ENCODE results near the gene LRP1B. TPM values are rescaled to one million over a fixed set of nuclear protein-coding genes. Genes with fewer than 3 reads are reported as not detected.

LRP1B gene
- total RNA-seq, 2 experiments from 2014 or later: not detected

GRCh38 chr2:140595107-140595506 is 1535.7 kb downstream of the LRP1B start:
- no peak overlapping the region for H3K27ac Mint-ChIP-seq
- DNase-seq: no peak
- H3K4me3 Mint-ChIP-seq: no peak overlapping the region
- ChIA-PET POLR2A (no interaction called here), CTCF (no interaction called here)
- no peaks in the 10 kb centered on the region for H3K4me1 Mint-ChIP-seq
- H3K36me3 Mint-ChIP-seq (ENCODE audit: low read depth): no peaks in the 10 kb centered on the region
- H3K27me3 Mint-ChIP-seq: no peaks in the 10 kb centered on the region
- H3K9me3 Mint-ChIP-seq: no peaks in the 10 kb centered on the region

- Mint-ChIP-seq H3K9me3 (no peaks in the 10 kb centered on the region), H3K36me3 (ENCODE audit: low read depth) (no peaks in the 10 kb centered on the region), H3K4me3 (no peak overlapping the region)
Measured at GRCh38 chr2:140593132-140593531, 1537.7 kb downstream of the LRP1B start.

GRCh38 chr2:140589696-140590095 is 1541.1 kb downstream of the LRP1B start:
- no peaks in the 10 kb centered on the region for H3K4me1 Mint-ChIP-seq
- H3K27me3 Mint-ChIP-seq: no peaks in the 10 kb centered on the region
- no peak for DNase-seq
- no peak overlapping the region for H3K27ac Mint-ChIP-seq
- H3K9me3 Mint-ChIP-seq: no peaks in the 10 kb centered on the region
- POLR2A ChIA-PET: no interaction called here
- H3K36me3 Mint-ChIP-seq (ENCODE audit: low read depth): no peaks in the 10 kb centered on the region
- no peak overlapping the region for H3K4me3 Mint-ChIP-seq
- CTCF ChIA-PET: no interaction called here

More at GRCh38 chr2:140593132-140593531, 1537.7 kb downstream of the LRP1B start:
- Mint-ChIP-seq H3K27ac (no peak overlapping the region), H3K4me1 (no peaks in the 10 kb centered on the region), H3K27me3 (no peaks in the 10 kb centered on the region)
- DNase-seq: no peak
- ChIA-PET POLR2A (no interaction called here), CTCF (no interaction called here)

- Mint-ChIP-seq H3K4me1 (no peaks in the 10 kb centered on the region), H3K9me3 (no peaks in the 10 kb centered on the region), H3K27me3 (no peaks in the 10 kb centered on the region), H3K27ac (no peak overlapping the region), H3K36me3 (ENCODE audit: low read depth) (no peaks in the 10 kb centered on the region), H3K4me3 (no peak overlapping the region)
- no peak for DNase-seq
- POLR2A ChIA-PET: no interaction called here
- CTCF ChIA-PET: no interaction called here
Measured at GRCh38 chr2:140589273-140589672, 1541.5 kb downstream of the LRP1B start.

DNA sequence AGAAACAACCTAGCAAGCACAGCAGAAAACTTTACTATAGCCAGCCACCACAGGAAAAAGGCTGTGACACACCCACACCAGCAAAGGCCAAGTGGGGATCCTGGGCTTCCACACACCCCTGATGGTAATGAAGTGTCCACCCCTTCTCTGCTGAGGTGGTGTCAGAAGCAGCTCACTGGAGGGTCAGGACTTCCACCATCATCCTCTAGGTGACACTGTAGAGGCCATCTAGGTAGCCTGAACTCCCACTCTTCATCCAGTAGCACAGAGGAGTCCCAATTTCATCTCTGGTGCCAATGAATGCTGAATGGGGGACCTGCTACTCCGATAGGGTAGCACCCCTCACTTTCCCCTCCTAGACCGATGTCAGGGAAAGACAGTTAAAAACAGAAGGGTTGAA is 1544.4 kb downstream of the LRP1B start:
- Mint-ChIP-seq H3K4me3 (no peak overlapping the region), H3K9me3 (no peaks in the 10 kb centered on the region), H3K27me3 (no peaks in the 10 kb centered on the region), H3K4me1 (no peaks in the 10 kb centered on the region), H3K27ac (no peak overlapping the region), H3K36me3 (ENCODE audit: low read depth) (no peaks in the 10 kb centered on the region)
- POLR2A ChIA-PET: no interaction called here
- CTCF ChIA-PET: no interaction called here
- DNase-seq: no peak

- ChIA-PET POLR2A (no interaction called here), CTCF (no interaction called here)
Measured at GRCh38 chr2:140585016-140585415, 1545.8 kb downstream of the LRP1B start.

DNA sequence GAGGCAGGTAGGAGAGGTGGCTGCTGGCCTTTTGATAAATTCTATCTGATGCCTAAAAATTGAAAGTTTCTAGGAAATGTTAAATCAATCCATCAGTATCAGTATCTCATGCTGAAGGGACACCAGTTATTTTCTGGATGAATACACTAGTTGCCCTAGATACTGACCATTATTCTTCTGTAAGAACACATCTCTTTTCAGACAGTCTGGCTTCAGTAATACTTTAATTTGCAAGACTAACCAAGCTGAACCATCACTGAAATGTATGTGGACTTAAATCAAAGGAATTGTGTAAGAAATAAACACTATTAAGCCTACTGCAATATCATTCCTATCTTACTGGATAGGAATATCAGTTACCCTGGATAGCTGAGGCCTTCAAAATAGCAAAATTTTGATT is 1546.3 kb downstream of the LRP1B start:
- ChIA-PET POLR2A (no interaction called here), CTCF (no interaction called here)
- Mint-ChIP-seq H3K27me3 (no peaks in the 10 kb centered on the region), H3K9me3 (no peaks in the 10 kb centered on the region), H3K4me1 (no peaks in the 10 kb centered on the region), H3K27ac (no peak overlapping the region), H3K4me3 (no peak overlapping the region), H3K36me3 (ENCODE audit: low read depth) (no peaks in the 10 kb centered on the region)
- DNase-seq: no peak

More at GRCh38 chr2:140585016-140585415, 1545.8 kb downstream of the LRP1B start:
- Mint-ChIP-seq H3K4me1 (no peaks in the 10 kb centered on the region), H3K4me3 (no peak overlapping the region), H3K36me3 (ENCODE audit: low read depth) (no peaks in the 10 kb centered on the region), H3K9me3 (no peaks in the 10 kb centered on the region), H3K27me3 (no peaks in the 10 kb centered on the region), H3K27ac (no peak overlapping the region)
- DNase-seq: no peak

DNA sequence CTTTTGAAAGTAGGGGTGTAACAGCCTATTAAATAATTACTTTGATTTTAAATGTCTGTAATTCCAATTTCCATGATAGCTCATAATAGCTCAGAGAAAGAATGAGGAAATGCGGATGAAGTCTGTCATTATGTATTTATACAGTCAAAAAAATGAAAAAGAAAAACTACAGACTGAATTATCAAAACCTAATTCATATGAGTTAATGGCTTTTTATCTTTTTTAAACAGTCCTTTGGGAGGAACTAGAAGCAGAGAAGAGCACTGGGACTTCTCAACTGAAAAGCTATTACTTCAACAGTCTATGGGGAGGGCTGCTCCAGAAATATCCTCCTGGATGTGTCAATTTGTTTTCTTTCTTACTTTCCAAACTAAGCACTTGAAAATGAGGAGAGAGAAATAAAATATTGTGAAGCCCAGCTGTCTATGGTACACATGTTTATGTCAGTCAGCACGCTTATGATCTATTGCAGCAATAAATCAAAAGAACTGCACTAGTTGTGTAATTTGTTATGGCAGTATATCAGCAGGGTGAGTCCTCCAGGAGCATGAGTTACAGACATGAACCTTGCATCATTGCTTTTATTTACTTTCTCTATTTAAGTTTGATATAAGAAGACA is 1550.2 kb downstream of the LRP1B start:
- no peaks in the 10 kb centered on the region for H3K27me3 Mint-ChIP-seq
- POLR2A ChIA-PET: no interaction called here
- H3K36me3 Mint-ChIP-seq (ENCODE audit: low read depth): no peaks in the 10 kb centered on the region
- H3K9me3 Mint-ChIP-seq: peaks cover 2% of the 10 kb centered on the region
- H3K27ac Mint-ChIP-seq: no peak overlapping the region
- H3K4me1 Mint-ChIP-seq: no peaks in the 10 kb centered on the region
- CTCF ChIA-PET: no interaction called here
- H3K4me3 Mint-ChIP-seq: no peak overlapping the region
- DNase-seq: no peak

- Mint-ChIP-seq H3K9me3 (peaks cover 2% of the 10 kb centered on the region), H3K36me3 (ENCODE audit: low read depth) (no peaks in the 10 kb centered on the region), H3K4me3 (no peak overlapping the region), H3K27me3 (no peaks in the 10 kb centered on the region), H3K27ac (no peak overlapping the region), H3K4me1 (no peaks in the 10 kb centered on the region)
- ChIA-PET POLR2A (no interaction called here), CTCF (no interaction called here)
- DNase-seq: no peak
Measured at GRCh38 chr2:140577453-140577852, 1553.4 kb downstream of the LRP1B start.

DNA sequence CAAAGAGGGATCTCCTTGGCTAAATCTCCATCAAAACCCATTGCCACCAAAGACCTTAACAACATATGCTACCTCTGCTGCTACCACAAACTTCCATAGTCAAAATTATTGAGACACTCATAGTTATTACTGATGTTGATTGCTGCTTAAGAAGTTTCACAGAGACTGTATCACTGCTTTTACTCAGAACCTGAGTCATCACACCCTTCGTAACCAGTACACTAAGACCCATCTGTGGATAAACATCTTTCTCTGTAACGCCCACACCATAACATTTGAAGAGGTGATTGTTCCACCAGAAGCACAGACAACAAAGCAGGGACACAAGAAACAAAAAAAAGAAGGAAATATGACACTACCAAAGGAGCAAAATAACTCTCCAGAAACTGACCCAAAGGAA is 1563.1 kb downstream of the LRP1B start:
- no peaks in the 10 kb centered on the region for H3K4me1 Mint-ChIP-seq
- H3K27me3 Mint-ChIP-seq: no peaks in the 10 kb centered on the region
- peaks cover 5% of the 10 kb centered on the region for H3K9me3 Mint-ChIP-seq
- POLR2A ChIA-PET: no interaction called here
- no peak overlapping the region for H3K27ac Mint-ChIP-seq
- no peak for DNase-seq
- H3K36me3 Mint-ChIP-seq (ENCODE audit: low read depth): no peaks in the 10 kb centered on the region
- CTCF ChIA-PET: no interaction called here
- no peak overlapping the region for H3K4me3 Mint-ChIP-seq

DNA sequence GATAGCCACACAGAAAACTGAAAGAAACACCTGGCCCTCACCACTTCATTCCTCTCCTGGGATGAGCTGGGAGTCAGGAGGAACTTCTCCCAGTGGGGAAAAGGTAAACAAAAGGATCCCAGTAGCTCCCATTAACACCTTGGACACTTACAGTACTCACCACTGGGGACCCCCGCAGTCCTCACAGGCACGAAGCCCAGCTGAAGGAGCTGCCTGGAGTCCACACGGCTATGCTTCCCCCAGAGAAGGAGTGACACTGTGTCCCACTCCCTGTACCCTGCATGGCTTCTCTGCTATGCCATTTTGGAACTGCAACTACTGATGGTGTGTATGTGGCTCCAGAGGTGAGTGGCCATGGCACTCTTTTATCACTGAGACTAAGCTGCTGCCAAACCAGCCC is 1565.1 kb downstream of the LRP1B start:
- ChIA-PET CTCF (no interaction called here), POLR2A (no interaction called here)
- peaks cover 5% of the 10 kb centered on the region for H3K9me3 Mint-ChIP-seq

DNA sequence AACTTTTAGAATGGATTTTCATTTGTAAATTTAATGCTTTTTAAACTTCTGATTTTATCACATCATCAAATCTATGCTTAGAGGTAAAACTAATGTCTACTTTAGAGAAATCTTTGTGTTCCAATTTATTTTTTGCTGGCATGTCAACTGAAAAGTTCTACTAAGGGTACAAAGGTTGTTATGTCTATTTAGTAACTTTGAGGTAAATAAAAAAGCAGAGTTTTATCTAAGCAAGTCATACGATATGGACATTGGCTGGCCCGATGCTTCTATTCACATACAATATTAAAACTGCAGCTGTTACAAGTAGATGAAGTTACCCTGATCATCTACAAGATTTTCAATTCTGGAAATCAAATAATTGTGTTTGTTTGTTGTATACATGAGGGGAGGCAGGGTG is 1575.1 kb downstream of the LRP1B start:
- CTCF ChIA-PET: no interaction called here
- Mint-ChIP-seq H3K4me1 (no peaks in the 10 kb centered on the region), H3K36me3 (ENCODE audit: low read depth) (no peaks in the 10 kb centered on the region), H3K27ac (no peak overlapping the region), H3K4me3 (no peak overlapping the region), H3K27me3 (no peaks in the 10 kb centered on the region), H3K9me3 (peaks cover 2% of the 10 kb centered on the region)
- POLR2A ChIA-PET: no interaction called here
- no peak for DNase-seq

More for the DNA sequence above, 1565.1 kb downstream of the LRP1B start:
- Mint-ChIP-seq H3K4me3 (no peak overlapping the region), H3K27me3 (no peaks in the 10 kb centered on the region), H3K27ac (no peak overlapping the region), H3K36me3 (ENCODE audit: low read depth) (no peaks in the 10 kb centered on the region), H3K4me1 (no peaks in the 10 kb centered on the region)
- no peak for DNase-seq

GRCh38 chr2:140552634-140553033 is 1578.2 kb downstream of the LRP1B start:
- H3K9me3 Mint-ChIP-seq: peaks cover 2% of the 10 kb centered on the region
- H3K36me3 Mint-ChIP-seq (ENCODE audit: low read depth): no peaks in the 10 kb centered on the region
- H3K27ac Mint-ChIP-seq: no peak overlapping the region
- ChIA-PET POLR2A (no interaction called here), CTCF (no interaction called here)
- H3K27me3 Mint-ChIP-seq: no peaks in the 10 kb centered on the region
- H3K4me1 Mint-ChIP-seq: no peaks in the 10 kb centered on the region
- H3K4me3 Mint-ChIP-seq: no peak overlapping the region
- no peak for DNase-seq

GRCh38 chr2:140551287-140551686 is 1579.5 kb downstream of the LRP1B start:
- Mint-ChIP-seq H3K36me3 (ENCODE audit: low read depth) (no peaks in the 10 kb centered on the region), H3K27me3 (no peaks in the 10 kb centered on the region), H3K27ac (no peak overlapping the region), H3K4me1 (no peaks in the 10 kb centered on the region), H3K4me3 (no peak overlapping the region), H3K9me3 (peaks cover 2% of the 10 kb centered on the region)
- no peak for DNase-seq
- CTCF ChIA-PET: interaction anchor here (0.6 kb wide), 1 partner anchor 148 kb away, joined by 3 read pairs; no protein-coding TSS in a partner anchor
- POLR2A ChIA-PET: no interaction called here

All from activated CD4-positive, alpha-beta T cell treated with anti-CD3 and anti-CD28 coated beads, Interleukin-2, amount 10 ng/mL, durations not matched to agents 7 days and 5 days (primary cell).